HG03378 (cell line): ENCODE data around the gene PDE4B.

ENCODE experiments used
- ATAC-seq: cut with Tn5 transposase; IDR thresholded peaks from one replicate; pipeline ENCODE4 v1.9.1; 2021; ENCODE audit warnings: mild to moderate bottlenecking, moderate library complexity; ENCODE audit not compliant: unreplicated experiment

Gene PDE4B

DNA sequence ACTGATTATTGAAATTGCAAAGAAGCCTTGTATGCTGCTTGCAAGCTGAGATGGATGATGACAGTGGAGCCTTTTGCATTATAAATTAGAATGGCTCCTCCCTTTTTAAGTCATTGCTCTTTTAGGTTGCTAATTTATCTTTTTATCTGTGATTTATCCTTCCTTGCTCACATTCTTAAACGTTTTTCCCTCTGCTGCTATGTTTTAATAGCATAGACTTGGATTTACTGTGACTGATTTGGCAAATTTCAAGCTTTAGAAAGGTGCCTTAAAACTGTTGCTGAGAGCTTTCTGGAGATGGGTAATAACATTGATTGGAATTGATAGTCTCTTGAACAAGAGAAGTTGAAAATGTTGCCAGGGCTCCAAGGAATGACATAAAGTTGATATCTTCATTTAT lies 427.8 kb downstream of the PDE4B start:
- no peak for ATAC-seq

DNA sequence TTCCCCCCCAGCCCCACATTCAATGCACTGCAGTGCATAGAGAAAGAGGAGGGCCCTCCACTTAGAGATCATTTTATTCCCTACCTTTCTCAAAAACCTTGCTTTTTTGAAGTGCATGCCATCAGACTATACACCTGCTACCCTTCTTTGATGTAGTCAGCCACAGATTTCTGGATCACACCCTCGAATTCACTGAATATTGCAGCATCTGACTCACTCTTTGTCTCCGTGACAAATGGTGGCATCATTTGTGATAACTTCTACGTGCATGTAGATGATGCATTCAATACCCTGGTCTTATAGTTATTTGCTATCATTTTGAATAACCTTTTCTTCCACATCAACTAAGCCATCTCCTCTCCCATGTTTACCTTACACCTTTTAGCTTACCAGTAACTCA lies 431.0 kb downstream of the PDE4B start:
- ATAC-seq: no peak

DNA sequence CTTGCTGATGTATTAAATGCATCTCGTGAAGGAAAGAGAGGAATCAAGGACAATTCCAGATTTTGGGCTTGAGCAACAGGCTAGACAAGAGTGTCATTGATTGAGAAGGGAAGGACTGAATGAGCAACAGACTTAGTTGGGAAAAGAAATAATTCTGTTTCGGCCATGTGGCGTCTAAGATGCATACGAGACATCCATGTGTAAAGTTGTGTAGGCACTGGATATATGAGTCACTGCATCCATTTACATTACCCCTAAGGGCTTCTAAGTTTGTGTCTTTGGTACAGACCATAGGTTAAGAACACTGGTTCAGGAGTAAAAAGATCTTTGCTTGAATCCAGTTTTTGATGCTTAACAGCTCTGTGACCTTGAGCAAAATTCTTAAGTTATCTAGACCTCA lies 434.3 kb downstream of the PDE4B start:
- ATAC-seq: no peak

DNA sequence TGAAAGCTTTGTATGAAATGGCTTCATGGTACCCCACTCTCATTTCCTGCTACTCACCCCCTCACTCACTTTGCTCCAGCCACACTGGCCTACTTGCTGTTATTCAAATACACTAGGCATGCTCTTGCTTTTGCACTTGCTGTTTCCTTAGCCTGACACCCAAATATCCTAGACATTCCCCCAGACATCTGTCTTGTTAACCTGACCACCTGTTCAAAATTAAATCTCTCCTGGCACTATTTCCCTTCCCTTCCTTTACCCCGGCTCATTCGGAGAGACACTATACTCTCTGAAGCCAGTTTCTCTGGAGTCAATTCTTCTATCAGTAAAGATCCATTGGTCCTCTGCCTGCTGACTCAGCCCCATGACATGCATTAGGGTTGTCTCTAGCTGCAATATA lies 435.3 kb downstream of the PDE4B start:
- ATAC-seq: no peak

DNA sequence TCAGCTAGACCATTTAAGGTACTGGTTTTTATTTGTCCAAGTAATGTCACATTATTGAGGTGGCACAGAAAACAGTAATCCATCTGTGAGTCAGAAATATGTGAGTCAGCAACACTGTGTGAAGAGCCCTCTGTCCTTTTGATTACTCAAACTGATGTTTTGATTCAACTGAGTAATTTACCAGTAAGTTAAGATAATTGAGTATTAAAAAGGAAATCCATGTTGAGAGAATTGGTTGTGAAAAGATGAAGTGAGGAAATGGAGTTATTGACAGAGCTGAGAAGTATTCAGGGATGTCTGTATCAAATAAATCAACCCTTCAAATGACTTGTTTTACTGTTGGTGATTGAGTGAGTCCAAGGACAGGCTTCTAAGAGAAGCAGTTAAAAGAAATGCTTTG lies 438.5 kb downstream of the PDE4B start:
- ATAC-seq: no peak

DNA sequence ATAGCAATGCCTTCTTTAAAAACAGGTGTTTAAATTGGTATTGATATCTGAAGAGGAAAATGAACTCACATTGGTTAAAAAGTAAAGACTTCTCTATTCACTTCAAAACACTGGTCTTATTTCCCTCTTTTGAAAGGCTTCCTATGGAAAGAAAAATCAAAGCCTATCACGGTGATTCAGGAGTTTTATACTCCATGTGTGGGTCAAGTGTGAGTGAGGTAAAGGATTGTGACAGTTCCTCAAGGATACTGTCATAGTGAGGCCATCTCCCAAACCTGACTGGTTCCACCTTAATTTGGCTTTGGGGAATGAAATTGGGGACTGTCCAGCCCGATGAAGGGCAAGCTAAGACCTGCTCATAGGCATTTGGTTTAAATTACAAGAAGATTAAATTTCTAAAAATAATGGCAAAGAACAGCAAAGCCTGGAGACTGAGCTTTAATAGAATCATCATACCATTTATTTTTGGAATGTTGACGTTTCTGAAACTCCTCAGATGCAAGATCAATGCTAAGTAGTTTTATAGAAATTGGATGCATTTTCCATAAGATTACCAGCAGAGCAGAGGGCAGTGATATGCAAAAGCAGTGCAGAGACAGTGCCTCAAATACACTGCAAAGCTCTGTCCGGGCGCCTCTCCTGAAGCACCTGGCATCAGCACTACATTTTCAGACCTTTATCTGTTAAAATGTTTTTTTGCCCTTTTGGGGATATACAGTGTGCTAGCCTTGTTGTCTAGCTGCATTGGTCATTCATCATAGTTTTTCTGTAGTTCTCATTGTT lies 439.2 kb downstream of the PDE4B start:
- ATAC-seq: no peak

DNA sequence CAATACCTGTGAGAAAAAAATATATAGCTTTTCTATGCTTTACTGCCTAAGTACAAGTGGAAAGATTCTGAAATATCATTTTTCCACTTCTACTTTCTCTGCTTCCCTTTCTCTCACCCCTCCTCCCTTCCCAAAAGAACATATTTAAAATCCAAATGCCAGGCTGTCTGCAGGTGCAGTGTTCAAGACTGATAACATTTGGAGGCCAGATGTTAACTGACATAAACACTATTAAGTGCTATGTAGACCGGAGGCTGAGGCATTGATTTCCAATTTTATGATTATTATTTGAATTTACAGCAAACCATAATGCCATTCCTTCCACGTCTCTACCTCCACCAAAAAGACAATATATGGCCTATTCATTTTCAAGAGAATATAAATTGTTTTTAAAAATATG lies 444.3 kb downstream of the PDE4B start:
- ATAC-seq: no peak

DNA sequence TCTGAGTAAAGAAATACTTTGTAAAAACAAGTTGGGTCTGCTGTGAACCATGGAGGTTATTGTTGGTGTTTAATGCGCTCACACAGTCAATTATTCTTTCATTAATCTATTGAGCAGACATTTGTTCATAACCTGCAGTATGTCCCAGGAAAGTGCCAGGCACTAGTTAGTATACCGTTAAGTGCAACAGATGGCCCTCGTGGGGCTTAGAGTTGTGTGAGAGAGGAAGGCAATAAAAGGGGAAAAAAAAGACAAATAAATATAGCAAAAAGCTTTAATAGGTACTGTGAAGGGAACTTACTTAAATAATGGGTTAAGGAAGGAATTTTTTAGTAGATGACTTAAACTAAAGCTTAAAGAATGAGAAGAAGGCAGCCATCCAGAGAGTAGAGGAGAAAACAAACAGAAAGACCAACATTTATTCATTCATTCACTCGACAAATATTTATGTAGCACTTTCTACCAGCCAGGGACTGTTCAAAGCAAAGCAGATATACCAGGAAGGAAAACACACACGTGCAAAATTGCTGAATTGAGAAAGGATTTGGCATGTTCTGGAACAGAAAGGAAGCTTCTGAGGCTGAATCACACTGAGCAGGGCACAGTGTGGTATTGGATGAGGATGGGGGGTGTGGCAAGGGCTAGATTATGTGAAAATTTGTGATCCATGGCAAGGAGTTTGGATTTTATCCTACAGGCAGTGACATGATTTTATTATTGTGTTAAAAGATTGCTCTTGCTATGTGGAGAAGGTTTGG lies 445.2 kb downstream of the PDE4B start:
- ATAC-seq: no peak

DNA sequence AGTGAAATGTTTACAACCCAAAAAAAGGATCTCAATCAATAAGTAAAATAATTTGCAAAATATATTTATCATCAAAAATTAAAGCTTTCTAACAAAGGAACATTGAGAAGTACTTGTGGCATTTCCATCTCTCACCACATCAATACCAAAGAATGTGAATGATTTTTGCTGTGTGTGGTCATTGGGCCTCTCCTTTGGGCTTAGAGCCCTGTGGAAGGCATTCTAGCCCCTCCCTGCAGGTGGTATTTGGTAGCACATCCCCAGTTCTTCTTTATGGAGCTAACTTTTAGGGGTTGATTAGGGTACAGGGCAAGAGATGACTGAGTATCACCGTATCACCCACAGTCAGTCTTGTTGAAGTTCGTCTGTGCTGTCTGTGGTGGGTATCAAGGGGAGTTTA lies 447.1 kb downstream of the PDE4B start:
- no peak for ATAC-seq

DNA sequence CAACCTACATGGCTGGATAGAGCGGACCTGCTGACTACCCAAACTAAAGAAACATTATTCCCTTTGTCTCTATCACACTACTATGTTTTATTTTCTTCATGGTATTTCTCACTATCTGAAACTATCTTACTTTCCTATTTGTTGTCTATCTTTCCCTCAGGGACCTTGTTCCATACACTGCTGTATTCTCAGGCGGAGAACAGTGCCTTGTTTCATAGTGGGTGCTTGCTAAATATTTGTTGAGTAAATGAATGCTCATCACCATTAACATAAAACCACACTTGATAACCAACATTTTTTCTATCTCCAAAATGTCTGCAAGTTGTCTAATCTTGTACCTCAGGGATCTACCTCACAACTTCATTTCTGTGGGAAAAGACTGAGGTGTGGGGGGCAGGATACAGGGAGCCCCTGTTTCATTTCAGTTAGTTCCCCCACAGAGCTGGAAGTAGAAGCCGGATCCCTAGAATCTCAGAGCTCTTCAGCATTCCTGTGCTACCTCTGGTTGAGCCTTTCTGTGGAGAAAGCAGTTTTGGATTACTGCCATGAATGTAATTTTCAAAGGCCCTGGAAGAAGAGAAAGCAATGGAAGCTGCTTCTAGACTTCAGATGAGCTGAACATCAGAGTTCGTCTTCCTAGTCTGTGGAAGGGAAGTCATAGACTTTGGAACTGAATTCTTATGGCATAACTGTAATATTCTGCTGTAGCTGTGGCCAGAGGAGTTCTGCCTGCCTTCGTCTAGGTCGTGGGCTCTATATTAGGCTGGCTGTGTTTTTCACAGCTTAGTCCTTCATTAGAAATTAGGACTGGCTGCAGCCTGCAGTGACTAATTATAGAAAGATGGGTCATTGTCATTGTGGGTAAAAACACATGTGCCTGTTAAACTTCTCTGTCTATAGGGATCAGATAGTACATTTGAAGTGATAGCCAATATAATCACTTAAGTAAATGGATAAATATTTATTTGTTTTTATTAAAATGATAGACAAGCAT lies 448.1 kb downstream of the PDE4B start:
- no peak for ATAC-seq

DNA sequence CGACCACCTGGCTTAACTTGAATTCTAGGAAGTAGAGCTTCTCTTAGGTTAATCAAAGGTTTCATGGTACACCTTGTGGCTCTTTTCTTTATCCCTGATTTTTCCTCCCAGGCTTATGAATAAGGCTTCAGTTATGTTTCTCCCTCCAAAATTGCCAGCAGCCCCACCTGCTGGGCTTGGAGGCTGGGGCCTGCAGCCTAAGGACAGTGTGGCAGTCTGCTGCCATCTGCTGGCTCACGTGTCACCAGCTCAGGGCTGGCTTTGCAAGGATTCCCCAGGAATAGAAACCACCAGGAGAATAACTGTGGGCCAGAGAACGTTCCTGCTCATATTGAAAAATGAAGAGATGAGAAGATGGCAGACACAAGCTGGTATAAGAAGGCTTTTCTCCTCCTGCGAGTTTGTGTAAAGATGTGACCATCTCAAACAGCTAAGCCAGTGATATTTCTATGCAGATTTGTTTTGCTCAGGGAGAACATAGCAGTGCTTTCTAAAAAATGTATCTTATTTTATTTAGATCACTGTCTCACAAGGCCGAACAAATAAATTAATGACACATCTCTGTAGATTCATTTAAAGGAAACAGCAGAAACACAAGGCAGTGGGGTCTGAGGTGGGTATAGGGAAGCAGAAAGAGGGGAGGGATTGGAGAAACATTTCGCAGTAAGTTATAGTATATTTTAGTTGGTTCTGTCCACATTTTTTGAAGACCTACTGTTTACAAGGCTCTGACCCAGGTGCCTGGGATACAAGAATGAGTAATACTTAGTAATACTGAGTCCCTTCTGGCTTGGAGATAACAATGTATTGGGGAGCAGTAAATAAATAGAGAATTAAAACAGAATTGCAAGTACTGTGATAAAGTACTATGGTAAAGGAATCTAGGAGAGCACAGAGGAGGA lies 450.2 kb downstream of the PDE4B start:
- peak; percentile 58 for ATAC-seq

DNA sequence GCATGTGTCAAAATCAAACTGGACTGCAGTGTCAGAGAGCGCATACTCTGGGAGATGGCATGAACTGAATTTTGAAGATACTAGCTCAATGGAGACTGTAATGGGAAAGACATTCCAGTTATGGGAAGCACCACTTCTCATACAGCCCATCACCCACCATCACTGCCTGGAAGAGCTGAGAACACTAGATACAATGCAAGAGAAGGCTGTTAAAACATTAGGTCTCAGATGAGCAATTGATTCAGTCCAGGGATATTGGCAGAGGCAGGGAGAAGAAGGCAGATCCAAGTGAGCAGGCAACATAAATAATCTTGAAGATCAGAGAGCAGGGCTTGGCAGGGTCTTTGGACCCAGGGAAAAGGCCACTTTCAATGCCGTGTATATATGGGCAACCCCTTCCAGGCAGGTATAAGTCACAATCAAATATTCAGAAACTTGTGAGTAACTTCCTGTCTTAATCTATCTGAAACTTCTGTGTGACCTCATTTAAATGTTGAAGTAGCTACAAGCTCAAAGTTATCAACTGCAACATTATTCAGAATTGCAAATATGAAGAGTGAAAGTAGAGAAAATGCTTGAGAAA lies 450.9 kb downstream of the PDE4B start:
- ATAC-seq: peak; percentile 40

DNA sequence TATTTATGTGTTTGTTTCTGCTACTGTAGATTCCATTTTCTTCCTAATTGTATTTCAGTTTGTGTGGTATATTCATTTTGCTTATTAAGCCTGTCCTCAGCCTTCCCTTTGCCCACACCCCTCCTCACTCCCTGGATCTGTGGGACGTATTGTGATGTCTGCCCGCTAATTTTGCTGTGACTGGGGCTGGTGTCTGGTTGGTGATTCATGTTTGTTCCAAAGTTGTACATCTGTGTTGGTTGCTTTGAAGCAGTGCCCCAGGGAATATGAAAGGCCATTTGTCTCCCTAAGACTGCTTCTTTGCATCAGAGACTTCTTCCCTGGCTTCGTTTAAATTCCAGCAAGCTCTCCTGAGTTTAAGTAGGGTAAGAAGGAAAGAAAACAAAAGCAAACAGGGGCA lies 451.7 kb downstream of the PDE4B start:
- no peak for ATAC-seq

DNA sequence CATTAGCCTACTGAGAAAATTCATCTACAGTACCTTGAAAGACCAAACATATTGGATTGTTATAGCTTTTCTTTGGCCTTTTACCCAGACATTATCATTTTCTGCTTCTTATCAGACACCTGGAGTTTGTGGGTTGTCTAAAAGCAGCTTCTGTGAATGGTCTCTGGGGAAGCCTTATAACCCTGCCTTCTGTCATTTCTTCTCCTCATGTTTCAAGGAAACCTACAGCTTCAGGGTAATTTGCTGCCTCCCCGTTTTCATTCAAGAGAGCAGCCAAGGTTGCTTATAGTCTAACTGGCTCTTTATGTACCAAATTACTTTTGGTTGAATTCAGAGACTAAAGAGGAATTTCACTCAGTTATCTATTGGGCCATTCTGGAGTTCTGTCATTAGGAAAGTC lies 453.0 kb downstream of the PDE4B start:
- ATAC-seq: no peak

DNA sequence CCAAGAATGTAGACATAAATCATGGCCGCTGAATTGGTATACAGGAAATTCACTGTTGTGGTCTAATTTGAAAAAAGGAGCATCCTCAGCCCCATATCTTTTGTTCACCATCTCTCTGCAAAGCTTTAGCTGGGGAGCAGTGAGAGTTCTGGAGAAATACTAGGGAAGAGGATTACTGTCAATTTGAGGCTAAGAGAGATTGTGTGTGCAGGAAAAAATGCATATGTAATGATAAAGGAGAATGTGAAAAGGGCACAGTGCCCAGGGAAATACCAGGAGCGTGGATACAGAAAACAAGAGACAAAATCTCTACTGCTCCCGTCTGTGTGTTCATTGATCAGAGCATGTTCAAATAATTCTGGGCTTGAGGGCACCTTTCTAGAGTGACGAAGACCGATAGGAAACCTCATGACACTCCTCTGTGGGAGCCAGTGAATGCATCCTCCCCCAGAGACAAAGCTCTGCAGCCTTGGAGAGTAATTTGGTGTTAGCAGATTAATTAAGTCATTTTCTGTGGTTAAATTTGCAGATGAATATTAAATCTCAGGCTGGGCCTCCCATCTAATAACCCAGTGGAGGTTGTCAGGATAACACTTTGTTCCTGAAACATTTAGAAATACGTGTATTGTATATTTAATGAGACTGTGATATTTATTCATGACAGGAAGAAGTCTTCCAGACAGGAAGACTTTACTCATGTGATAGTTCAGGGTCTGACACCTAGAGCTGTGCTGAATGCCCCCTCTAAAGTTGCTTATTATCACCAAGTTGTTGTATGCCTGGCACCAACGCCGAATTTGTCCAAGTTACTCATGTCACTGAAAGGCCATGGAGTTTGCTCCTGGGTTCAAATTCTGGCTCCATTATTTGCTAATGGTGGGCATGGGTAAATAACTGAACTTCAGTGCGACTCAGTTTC lies 453.9 kb downstream of the PDE4B start:
- ATAC-seq: no peak

DNA sequence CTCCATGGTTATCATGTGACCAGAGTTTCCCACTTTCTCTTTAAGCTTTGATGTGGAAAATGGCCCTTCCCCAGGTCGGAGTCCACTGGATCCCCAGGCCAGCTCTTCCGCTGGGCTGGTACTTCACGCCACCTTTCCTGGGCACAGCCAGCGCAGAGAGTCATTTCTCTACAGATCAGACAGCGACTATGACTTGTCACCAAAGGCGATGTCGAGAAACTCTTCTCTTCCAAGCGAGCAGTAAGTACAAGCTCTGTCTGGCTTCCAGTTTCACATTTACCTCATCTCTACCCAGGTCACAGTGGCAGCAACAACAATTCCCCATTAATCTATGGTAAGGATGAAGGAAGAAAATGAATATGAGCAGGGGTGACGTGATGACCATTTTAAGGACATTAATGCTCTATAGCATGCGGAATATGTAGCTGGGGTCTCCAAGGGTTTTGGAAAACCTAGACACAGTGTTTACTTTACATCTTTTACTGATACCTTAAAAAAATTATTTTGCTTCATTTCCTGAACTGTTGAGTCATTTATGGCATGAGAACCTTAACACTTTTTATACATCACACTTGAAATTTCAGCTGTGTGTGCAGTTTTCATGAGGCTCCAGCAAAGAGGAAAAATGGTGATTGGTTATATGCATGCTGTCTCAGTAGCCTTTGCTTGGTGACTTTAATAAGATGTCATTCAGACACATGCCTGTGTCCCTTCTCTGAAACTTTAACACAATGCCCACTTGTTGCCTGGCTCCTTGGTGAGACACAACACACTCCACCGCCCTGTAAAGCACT lies 454.9 kb downstream of the PDE4B start:
- peak; percentile 81 for ATAC-seq

DNA sequence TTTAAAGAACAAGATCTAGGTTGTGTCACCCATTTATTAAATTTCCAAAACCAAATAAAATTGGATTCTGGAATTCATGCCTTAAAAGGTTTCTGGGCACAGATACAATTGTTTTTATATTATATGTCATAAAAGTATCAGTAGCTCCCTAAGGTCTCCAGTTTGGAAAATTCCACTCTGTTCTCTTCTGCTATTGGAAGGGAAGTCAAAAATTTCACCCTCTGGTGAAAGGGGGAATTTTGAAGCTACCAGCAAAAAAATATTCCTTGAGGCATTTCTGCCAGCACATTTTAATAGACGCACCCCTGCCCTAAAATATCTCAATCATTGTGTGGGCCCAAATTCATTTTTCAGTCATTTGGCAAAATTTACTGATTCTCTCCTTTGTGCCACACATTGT lies 455.6 kb downstream of the PDE4B start:
- no peak for ATAC-seq

DNA sequence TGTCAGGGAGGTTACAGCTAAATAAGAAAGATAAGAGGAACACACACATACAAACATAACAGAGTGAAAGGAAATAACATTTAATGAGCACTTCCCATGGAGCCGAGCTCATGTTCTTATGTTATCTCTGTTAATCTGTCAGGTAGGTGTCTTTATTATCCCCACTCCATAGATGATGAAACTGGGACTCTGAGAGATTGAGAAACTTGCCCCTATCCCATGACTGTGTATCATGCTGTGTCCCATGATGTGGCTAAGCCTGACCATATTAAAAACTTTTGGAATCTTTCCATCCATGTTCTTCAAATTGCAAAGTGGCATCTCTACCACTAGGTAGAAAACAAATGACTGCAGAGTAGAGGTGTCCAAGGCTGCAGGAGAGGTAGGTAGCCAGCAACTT lies 456.1 kb downstream of the PDE4B start:
- no peak for ATAC-seq
